CD4-positive, alpha-beta T cell treated with Interleukin-17A for 1 hour (primary cell): ENCODE measurements around the gene CCDC126.
"Not testable (repeated sequence)": the region's sequence is repeated elsewhere in the genome, so short reads cannot be mapped to it uniquely, and the experiment has no call there.

Experiments
- DNase-seq: peaks from one replicate; pipeline ENCODE4 v3.0.0-alpha.2; 2020

Gene CCDC126

GRCh38 chr7:23597094-23598091 is at the start of gene CCDC126:
TSS of gene CCDC126 (plus strand) at chr7:23597382. CDS start at chr7:23611316, 13,934 bp downstream.
- DNase-seq: peak; percentile 84

- DNase-seq: no peak
Measured at GRCh38 chr7:23547662-23548061, 49.5 kb upstream of the CCDC126 start.

GRCh38 chr7:23558303-23558702 is 38.9 kb upstream of the CCDC126 start:
- DNase-seq: no peak

- DNase-seq: peak; percentile 73
Measured at GRCh38 chr7:23570592-23571200, 26.5 kb upstream of the CCDC126 start.

- not testable (repeated sequence) for DNase-seq
Measured at GRCh38 chr7:23581975-23582374, 15.2 kb upstream of the CCDC126 start.

- DNase-seq: not testable (repeated sequence)
Measured at GRCh38 chr7:23585304-23585703, 11.9 kb upstream of the CCDC126 start.

- no peak for DNase-seq
Measured at GRCh38 chr7:23586159-23586558, 11.0 kb upstream of the CCDC126 start.

GRCh38 chr7:23590529-23590928 is 6.7 kb upstream of the CCDC126 start:
- no peak for DNase-seq

- no peak for DNase-seq
Measured at GRCh38 chr7:23593706-23594105, 3.5 kb upstream of the CCDC126 start.

- DNase-seq: no peak
Measured at GRCh38 chr7:23594879-23595604, 2.1 kb upstream of the CCDC126 start.

GRCh38 chr7:23598296-23598695 is 1.1 kb downstream of the CCDC126 start:
- no peak for DNase-seq

GRCh38 chr7:23600236-23600635 is 3.1 kb downstream of the CCDC126 start:
- DNase-seq: no peak

GRCh38 chr7:23603632-23604295 is 6.6 kb downstream of the CCDC126 start:
- no peak for DNase-seq

- no peak for DNase-seq
Measured at GRCh38 chr7:23604296-23604640, 7.1 kb downstream of the CCDC126 start.

GRCh38 chr7:23607130-23607529 is 9.9 kb downstream of the CCDC126 start:
- DNase-seq: no peak

GRCh38 chr7:23607866-23608265 is 10.7 kb downstream of the CCDC126 start:
- no peak for DNase-seq

GRCh38 chr7:23615331-23615730 is 18.1 kb downstream of the CCDC126 start:
- DNase-seq: no peak

GRCh38 chr7:23616593-23616992 is 19.4 kb downstream of the CCDC126 start:
- DNase-seq: no peak

- no peak for DNase-seq
Measured at GRCh38 chr7:23617482-23617881, 20.3 kb downstream of the CCDC126 start.

GRCh38 chr7:23618241-23618640 is 21.1 kb downstream of the CCDC126 start:
- DNase-seq: no peak

- DNase-seq: no peak
Measured at GRCh38 chr7:23619141-23619540, 22.0 kb downstream of the CCDC126 start.

GRCh38 chr7:23622506-23622925 is 25.3 kb downstream of the CCDC126 start:
- no peak for DNase-seq

GRCh38 chr7:23628370-23628769 is 31.2 kb downstream of the CCDC126 start:
- DNase-seq: no peak
